Body of pancreas (tissue), 4 donors: Measurements from ENCODE around the gene GUCA2A.

Source experiments
- POLR2A ChIP-seq, 3 donors: fragments of 450-650 bp; IDR thresholded peaks; one replicate each; pipeline ENCODE4 v1.6.1; 2016; ENCODE audit warnings: antibody characterized with exemption in 3 of 3, mild to moderate bottlenecking in 2 of 3
- TF ChIP-seq, protein P1 (sequence below), 7 experiments: fragments of 450-650 bp in 4 of 7; fragments of 200-600 bp in 3 of 7; sonication (generic) in 3 of 7; IDR thresholded peaks; one replicate each; pipeline ENCODE4 v1.5.1; 2016 to 2019; ENCODE audit warnings: antibody characterized with exemption in 7 of 7

DNA sequence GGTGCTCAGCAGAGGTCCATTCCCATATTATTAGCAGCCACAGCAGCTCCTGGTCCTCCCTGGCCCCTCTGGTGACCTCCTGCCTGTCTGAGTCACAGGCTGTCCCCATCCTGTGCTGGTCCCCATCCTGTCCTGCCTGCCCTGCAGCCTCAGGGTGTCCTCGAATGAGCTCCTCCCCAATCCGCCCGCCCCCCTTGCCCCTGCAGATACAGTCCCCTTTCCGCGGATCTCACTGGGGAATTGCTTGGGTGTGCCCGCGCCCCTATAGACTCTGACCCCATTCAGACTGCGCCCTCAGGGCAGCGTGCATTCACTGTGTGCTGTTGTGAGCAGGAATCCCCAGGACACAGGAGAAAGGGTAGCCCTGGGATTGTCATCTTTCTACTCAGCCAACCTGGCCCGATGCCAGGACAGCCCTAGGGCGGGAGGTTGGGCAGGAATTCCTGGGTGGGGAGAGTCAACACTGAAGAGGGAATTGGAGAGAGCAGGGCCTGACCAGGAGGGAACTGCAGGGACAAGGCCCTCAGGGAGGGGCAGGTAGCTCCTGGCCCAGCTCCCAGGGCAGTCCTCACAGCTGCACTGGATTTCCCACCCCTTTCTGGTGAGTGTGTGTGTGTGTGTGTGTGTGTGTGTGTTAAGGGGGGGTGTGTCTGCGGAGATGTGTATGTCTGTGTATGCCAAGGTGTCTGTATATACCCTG, 1.1 kb upstream of the GUCA2A start:
- TF ChIP-seq, protein P1, sequence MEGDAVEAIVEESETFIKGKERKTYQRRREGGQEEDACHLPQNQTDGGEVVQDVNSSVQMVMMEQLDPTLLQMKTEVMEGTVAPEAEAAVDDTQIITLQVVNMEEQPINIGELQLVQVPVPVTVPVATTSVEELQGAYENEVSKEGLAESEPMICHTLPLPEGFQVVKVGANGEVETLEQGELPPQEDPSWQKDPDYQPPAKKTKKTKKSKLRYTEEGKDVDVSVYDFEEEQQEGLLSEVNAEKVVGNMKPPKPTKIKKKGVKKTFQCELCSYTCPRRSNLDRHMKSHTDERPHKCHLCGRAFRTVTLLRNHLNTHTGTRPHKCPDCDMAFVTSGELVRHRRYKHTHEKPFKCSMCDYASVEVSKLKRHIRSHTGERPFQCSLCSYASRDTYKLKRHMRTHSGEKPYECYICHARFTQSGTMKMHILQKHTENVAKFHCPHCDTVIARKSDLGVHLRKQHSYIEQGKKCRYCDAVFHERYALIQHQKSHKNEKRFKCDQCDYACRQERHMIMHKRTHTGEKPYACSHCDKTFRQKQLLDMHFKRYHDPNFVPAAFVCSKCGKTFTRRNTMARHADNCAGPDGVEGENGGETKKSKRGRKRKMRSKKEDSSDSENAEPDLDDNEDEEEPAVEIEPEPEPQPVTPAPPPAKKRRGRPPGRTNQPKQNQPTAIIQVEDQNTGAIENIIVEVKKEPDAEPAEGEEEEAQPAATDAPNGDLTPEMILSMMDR (IDR thresholded peaks at IDR 0.05) = no peak
- TF ChIP-seq POLR2A (IDR thresholded peaks at IDR 0.05) = no peak
